GM18873 (cell line): ENCODE data around the gene BCKDK.
"Not testable (repeated sequence)": the region's sequence is repeated elsewhere in the genome, so short reads cannot be mapped to it uniquely, and the experiment has no call there.

Experiments
- ATAC-seq: cut with Tn5 transposase; IDR thresholded peaks from one replicate; pipeline ENCODE4 v1.9.1; 2021; ENCODE audit warnings: mild to moderate bottlenecking, moderate library complexity, moderate number of reproducible peaks; ENCODE audit not compliant: unreplicated experiment, low FRiP score

The BCKDK gene

DNA sequence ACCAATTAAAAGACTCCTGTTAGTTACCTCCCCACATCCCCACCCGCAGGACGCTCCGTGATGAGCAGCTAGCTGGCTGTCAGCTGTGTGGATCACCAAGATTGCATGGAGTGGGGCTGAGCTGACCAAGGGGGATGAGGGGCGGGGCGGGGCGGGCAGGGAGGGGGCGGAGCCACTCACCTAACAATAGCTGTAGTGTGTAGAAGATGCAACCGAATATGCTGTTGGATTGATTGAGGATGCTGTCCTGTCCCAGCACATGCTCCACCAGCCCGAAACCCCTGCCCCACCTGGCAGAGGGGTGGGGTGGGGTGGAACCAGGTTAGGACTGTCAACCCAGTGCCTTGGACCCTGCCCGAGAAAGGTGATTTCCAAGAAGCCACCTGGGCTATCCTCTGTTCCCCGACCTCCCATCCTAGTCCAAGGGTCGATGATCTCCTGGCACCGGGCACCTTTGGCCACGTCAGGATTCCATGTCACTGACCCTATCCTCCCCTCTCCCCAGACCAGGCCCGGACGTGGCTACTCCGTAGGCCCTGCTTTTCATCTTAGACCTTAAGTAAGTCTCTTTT is 15.0 kb upstream of the BCKDK start:
- ATAC-seq = no peak

DNA sequence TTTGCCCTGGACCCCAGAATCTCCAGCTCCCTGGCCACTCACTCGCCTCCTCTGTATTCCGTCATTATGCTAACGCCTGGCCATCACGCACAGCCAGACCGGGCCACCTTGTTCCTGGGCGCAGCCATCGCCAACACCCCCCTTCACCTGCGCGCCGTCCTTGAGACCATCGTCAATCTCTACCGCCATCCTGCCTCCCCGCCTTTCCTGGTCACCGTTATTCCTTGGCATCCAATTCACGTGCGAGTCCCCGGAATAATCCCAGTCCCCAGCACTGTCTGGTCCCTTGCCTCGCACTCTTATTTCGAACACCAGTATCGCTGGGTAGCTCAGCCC is 14.1 kb upstream of the BCKDK start:
- no peak for ATAC-seq

DNA sequence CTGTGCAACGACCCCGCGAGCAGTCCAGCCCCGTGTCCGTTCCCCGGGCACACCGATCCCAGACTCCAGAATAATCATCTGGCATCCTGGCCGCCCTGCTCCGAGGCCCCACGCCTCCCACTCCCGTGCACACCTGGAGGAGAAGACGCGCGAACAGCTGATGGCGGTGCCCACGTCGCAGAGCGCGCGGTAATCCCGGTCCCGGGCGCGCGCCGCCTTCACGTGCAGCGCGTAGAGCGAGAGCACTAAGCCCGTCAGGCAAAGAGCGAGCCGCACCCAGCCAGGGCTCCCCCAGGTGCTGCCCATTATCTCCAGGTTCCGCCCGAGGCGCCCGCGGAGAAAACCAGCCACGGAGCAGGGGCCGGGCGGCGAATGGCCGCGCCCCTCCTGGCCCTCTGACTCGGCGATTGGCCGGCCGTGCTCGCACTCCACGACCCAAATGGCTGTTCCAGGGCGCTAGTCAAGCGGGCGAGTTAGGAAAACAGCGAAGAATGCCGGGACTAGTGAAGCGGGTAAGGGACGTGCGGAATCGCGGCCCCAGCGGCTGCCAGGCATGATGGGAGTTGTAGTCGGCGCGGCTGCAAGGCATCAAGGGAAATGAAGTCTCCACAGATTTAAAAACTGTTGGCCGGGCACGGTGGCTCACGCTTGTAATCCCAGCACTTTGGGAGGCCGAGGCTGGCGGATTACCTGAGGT is 13.6 kb upstream of the BCKDK start, which contains the start of gene VKORC1:
Gene VKORC1 (minus strand): TSS at position 374 of the 697 bp plus-strand sequence. CDS start 68 bp downstream, at position 306.
- peak; percentile 76 for ATAC-seq

DNA sequence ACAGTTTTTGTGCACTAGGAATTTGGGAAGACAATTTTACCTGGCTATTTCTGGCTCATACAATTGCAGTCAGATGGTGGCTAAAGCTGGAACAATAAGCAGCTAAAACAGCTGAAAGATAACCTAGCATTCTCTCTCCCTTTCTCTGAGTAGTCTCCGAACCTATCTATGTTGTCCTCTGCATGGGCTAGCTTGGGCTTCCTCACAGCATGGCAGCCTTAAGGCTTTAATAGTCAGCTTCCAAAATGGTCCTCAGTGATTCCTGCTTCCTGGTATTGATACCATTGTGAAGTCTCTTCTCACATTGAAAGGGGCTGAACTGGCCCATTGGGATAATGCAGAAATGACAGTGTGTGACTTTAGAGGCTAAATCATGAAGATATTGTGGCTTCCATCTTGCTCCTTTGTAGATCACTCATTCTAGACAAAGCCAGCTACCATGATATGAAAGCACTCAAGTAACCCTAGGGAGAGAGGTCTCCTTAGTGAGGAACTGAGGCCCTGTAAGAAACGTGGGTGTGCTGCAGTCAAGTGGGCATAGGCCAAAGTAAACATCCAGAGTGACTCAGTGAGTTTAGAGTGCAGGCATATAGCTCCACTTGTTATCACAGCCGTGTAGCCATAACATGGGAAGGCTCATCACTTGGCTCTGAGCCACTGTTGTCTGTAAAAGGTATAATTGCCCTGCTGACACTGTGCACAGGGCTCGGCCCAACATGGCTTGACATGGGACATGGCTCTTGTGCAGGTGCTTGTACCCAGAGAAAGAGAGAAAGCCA is 8.1 kb upstream of the BCKDK start:
- ATAC-seq = no peak

DNA sequence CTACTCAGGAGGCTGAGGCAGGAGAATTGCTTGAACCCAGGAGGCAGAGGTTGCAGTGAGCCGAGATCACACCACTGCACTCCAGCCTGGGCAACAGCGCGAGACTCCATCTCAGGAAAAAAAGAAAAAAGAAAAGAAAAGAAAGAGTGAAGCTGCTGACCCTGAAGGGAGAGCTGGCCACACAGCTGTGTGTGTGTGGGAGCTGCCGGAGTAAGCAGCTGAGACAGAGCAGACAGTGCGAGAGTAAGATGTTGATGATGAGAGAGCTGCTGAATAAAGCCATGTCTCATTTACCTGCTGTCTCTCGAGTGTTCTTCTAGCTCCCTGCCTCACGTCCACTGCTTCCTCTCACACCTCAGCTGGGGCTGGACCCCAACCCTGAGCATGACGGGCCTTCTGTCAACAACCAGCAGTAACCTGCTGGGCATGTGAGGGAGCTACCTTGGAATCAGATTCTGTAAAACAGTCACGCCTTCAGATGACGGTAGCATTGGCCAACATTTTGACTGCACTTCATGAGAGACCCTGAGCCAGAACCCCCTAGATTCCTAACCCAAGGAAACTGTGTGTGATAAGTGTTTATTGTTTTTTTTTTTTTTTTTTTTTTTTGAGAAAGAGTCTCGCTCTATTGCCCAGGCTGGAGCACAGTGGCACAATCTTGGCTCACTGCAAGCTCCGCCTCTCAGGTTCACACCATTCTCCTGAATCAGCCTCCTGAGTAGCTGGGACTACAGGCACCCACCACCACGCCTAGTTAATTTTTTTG is 7.1 kb upstream of the BCKDK start:
- not testable (repeated sequence) for ATAC-seq

DNA sequence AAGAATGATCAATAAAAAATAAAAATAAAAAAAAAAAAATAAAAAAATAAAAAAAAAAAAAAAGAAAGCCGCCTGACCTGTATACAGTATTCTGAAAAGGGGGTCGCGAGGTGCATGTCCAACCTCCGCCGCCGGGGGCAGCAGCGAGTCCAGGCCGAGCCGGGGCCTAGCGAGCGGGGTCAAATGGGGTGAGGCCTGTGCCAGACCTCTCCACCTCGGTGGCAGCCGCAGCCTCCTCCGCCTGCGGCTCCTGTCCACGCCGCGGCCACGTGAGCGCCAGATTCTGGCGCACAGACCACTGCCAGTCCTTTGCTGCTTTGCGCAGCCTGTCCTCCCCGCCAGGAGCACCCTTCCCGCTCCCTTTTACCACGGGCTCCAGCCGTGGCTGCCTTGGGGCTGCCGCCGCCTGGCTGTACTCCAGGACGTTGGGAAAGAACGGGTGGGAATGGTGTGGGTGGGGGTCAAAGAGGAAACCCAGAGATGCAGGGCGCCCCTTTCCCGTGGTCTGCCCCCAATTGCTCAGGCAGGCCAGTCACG is 2.4 kb upstream of the BCKDK start:
- no peak for ATAC-seq

DNA sequence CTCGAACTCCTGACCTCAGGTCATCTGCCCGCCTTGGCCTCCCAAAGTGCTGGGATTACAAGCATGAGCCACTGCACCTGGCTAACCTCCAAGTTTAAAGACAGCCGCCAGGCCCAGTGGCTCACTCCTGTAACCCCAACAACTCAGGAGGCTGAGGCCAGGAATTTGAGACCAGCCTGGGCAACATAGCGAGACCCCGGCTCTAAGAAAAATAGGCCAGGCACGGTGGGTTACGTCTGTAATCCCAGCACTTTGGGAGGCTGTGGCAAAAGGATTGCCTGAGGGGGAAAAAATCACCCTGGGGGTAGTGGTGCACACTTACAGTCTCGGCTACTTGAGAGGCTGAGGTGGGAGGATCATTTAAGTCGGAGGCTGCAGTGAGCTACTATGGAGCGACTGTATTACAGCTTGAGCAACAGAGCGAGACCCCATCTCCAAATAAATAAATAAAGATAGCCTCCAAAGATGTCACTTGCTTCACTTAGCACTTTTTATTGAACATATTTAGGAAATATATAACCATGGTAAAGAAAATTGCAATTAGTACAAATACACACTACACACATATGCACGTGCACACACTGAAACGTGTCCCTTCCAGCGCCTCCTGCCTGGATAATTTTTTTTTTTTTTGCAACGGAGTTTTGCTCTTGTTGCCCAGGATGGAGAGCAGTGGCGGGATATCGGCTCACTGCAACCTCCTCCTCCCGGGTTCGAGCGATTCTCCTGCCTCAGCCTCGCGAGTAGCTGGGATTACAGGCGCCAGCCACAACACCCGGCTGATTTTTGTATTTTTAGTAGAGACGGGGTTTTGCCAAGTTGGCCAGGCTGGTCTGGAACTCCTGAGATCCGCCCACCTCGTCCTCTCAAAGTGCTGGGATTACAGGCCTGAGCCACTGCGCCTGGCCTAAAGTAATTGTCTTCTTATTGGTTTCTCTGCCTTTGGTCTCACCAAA is 1.4 kb upstream of the BCKDK start:
- ATAC-seq = no peak

DNA sequence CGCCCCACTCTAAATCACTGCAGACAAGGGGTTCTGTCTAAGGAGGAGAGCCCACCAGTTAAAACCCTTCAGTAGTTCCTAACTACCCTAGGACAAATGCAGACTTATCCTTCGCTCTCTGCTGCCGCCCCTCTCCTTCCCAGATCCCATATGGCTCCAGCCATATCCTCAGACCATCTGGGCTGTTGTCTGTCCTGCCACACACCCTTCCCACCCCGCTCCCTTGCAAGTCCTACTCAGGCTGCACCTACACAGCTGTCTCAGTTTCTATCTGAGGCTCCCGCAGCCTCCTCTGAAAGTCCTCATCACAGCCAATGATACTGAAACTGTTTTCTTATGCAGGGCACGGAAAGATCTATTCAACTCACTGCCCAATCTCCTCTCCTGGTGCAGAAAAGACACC is 720 bp upstream of the BCKDK start:
- peak; percentile 54 for ATAC-seq

DNA sequence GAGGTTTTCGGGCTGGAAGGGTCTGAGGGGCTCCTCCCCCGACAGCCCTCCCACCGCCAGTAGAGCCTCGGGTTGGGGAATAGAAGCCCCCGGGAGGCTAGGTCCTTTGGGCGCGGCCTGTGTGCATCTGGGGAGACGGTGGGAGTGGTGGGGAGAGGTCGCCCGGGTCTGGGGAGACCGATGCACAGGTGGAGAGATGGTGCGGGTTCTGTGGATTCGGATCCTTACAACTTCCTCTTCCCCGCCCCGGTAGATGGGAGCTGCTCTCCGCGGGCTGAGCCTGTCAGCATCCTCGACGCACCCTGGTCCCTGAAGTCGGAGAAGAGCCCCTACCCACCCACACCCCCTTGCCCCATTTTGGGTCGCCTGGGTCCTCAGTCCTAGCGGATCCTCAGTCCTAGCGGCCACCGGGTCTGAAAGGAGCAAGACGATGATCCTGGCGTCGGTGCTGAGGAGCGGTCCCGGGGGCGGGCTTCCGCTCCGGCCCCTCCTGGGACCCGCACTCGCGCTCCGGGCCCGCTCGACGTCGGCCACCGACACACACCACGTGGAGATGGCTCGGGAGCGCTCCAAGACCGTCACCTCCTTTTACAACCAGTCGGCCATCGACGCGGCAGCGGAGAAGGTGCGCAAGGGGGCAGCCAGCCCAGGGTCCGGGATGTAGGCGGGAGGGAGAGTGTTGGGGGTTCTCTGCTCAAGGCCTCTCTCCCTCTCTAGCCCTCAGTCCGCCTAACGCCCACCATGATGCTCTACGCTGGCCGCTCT is 790 bp downstream of the BCKDK start:
- no peak for ATAC-seq

DNA sequence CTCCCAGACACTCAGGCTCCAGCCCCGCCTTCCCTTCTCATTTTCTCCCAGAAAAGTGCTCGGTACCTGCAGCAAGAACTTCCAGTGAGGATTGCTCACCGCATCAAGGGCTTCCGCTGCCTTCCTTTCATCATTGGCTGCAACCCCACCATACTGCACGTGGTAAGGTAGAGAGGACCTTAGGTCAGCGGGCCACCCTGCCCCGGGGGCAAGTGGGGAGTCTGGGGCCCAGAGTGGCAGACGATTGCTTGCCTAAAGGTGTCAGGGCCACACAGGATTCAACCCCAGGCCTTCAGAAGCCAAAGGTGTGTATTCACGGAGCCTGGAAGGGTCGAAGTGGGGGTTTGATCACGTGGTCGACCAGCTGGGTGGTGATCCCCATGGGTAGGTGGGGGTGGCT is 1.4 kb downstream of the BCKDK start:
- no peak for ATAC-seq

DNA sequence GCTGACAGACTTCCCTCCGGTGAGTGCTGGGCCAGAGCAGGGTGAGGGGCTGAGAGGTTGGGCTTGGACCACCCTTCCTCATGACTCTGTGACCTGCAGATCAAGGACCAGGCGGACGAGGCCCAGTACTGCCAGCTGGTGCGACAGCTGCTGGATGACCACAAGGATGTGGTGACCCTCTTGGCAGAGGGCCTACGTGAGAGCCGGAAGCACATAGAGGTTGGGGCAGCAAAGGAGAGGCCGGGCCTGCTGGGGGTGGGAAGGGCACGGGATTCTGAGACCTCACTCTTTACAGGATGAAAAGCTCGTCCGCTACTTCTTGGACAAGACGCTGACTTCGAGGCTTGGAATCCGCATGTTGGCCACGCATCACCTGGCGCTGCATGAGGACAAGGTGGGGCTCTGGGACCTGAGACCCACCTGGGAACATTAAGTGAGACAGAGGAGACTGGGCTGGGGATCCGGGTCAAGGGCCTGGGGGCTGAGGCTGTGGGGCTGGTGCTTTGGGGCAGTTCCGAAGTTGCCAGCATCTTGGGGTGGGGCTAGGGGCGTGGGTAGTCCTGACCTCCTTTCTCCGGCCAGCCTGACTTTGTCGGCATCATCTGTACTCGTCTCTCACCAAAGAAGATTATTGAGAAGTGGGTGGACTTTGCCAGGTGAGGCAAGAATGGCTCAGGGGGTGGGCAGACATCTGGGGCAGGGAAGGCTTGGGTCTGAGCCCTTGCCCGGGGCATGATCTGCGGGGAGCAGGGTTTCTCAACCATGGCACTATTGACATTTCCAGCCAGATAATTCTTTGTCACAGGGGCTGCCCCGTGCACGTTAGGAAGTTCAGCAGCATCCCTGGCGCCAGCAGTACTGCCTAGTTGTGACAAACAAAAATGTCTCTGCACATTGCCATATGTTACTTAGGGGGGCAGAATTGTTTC is 2.2 kb downstream of the BCKDK start:
- no peak for ATAC-seq

DNA sequence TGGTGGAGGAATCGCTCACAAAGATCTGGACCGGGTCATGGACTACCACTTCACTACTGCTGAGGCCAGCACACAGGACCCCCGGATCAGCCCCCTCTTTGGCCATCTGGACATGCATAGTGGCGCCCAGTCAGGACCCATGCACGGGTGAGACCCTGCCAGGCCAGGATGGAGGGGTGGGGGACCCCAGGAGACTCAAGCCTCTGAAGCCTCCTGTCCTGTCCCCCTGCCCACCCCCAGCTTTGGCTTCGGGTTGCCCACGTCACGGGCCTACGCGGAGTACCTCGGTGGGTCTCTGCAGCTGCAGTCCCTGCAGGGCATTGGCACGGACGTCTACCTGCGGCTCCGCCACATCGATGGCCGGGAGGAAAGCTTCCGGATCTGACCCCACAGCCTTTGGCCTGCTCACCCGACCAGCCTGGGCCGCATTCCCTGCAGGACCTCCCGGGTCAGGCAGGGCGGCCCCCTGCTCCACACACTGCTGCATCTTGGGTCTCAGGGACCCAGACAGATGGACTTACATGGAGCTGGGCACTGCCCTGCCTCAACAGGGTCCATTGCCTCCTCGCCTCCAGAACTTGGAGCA is 3.8 kb downstream of the BCKDK start:
- ATAC-seq = no peak

DNA sequence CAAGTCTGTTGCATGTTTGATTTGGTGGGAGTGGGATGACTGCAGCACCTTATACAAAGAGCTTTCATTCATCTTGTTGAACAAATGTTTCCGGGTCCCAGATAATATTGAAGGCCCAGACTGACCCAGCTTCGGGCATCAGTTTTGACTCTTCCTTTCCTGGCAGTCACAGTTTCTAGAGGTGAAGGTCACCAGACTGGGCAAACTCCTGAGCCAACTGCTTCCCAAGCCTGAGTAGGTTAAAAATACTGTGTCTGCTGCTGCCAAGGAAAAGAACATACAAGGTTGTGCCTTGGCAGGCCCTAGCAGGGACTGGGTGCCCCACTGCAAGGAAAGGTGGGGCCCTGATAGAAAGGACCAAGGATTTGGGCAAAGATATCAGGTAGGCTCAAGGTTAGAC is 4.5 kb downstream of the BCKDK start:
- ATAC-seq = no peak

DNA sequence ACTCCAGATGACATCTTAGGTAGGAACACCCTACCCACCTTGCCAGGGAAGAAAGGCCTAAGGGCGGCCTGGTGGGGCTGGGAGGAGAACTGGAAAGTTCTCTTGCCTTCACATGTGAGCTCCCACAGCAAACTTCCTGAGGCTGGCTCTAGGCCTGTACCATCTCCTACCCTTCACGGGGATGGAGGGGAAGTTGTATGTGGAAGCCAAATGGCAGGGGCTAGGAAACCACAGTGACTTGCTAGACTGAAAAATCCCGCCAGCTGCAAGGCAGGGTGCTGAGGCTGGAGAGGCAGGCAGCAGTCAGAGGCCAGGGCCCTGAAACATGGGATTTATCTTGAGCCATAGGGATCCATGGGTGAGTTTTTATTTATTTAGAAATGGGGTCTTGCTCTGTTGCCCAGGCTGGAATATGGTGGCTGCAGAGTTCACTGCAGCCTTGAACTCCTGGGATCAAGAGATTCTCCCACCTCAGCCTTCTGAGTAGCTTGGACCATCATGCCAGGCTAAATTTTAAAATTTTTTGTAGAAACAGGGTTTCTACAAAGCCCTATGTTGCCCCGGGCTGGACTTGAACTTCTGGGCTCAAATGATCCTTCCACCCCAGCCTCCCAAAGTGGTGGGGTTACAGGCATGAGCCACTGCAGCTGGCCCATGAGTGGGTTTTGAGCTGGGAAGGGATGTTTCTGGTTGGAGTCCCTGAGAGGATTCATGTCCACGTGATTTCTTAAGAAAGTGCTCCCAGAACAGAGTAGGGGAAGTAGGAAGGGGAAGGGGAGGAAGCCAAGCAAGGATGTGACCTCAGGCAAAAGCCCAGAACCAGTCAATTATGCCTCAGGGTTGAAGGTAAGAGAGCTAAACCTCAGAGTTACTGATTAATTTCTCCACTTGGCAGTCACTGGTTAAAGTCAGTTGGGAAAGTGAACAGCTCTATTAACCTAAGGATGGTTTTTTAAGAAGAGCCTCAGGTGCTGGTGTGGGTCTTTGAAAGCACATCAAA is 5.2 kb downstream of the BCKDK start:
- ATAC-seq = no peak

DNA sequence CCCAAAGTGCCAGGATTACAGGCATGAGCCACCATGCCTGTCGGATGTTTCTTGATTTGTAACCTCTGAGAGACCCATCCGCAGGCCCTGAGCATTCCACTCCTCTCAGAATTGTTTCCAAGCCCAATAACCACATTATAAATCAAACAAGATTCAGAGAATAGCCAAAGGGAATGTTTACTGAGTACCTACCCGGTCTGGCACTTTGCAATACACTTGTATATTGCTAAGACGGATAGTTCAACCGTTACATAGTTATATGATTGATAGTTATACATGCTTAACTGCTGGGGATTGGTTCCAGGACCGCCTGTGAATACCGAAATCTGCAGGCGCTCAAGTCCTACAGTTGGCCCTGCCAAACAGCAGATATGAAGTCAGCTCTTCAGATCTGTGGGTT is 6.3 kb downstream of the BCKDK start:
- no peak for ATAC-seq
